Astrocyte of the spinal cord (primary cell): Measurements from ENCODE around the gene SLC28A1.

ENCODE experiments used
- DNase-seq: peaks from one replicate; pipeline ENCODE4 v3.0.0; 2011; ENCODE audit warnings: low read depth, low spot score
- H3K4me3 ChIP-seq: 2 replicates; pipeline ENCODE4 v1.5.1; 2011; ENCODE audit warnings: low read depth, mild to moderate bottlenecking, low read length, moderate library complexity
- in situ Hi-C: cut with HindIII; loops from 2 replicates; pipeline ENCODE4 v1.10.0; 2017; ENCODE audit warnings: low sequenced_read_pairs
- TF ChIP-seq, protein P1 (sequence below): IDR thresholded peaks from 2 replicates; pipeline ENCODE4 v1.5.1; 2012; ENCODE audit warnings: low read depth, mild to moderate bottlenecking, low read length, inconsistent platforms

The SLC28A1 gene

GRCh38 chr15:84925906-84926305 lies 41.4 kb downstream of the SLC28A1 start:
- no peak for DNase-seq
- TF ChIP-seq, protein P1, sequence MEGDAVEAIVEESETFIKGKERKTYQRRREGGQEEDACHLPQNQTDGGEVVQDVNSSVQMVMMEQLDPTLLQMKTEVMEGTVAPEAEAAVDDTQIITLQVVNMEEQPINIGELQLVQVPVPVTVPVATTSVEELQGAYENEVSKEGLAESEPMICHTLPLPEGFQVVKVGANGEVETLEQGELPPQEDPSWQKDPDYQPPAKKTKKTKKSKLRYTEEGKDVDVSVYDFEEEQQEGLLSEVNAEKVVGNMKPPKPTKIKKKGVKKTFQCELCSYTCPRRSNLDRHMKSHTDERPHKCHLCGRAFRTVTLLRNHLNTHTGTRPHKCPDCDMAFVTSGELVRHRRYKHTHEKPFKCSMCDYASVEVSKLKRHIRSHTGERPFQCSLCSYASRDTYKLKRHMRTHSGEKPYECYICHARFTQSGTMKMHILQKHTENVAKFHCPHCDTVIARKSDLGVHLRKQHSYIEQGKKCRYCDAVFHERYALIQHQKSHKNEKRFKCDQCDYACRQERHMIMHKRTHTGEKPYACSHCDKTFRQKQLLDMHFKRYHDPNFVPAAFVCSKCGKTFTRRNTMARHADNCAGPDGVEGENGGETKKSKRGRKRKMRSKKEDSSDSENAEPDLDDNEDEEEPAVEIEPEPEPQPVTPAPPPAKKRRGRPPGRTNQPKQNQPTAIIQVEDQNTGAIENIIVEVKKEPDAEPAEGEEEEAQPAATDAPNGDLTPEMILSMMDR = no peak
- no peak overlapping the region for H3K4me3 ChIP-seq
- in situ Hi-C loops = no loop called here

DNA sequence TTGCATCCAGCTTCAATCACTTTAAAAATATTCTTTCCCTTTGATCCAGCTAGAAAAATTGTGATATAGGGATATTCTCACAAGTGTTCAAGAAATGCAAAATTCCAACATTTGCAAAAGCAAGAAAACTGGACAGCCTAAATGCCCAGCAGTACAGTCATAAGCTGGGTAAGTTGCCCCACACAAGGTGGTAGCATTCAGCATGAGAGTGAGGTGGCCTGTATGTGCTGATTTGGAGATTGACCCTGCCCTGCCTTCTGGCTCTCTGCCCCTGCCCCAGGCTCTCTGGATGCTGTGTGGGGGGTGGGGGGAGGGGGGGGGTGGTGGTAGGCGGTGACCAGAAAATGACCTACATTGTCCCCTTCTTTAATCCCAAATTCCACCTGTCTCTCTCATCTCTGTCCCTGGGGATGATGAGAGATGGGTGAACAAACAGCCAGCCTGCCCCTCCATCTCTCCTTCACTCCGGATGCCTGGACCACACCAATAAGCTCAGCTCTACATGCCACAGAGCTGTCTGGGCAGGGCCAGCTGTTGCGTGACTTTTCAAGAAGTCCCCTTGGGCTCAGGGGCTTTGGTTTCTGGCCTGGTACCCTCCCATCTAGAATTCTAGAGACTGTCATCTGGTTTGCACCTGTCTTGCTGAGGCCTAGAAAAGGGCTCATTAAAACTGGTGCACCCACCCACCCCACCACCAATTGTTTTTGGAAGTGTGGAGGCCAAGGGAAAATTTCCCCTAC lies 42.2 kb downstream of the SLC28A1 start:
- TF ChIP-seq, protein P1 = no peak
- no peak for DNase-seq
- no peak overlapping the region for H3K4me3 ChIP-seq
- in situ Hi-C loops = no loop called here

DNA sequence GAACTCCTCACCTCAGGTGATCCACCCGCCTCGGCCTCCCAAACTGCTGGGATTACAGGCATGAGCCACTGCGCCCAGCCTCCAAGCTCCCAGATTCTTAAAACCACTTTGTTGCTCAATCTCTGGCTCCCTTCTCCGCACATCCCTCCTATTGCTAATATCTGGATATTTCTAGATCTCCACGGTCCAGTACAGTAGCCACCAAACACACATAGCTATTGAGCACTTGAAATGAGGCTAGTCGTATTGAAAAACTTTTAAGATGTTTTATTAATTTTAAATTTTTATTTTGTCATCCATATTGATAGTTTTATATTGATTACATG lies 44.3 kb downstream of the SLC28A1 start:
- no peak overlapping the region for H3K4me3 ChIP-seq
- TF ChIP-seq, protein P1 = no peak
- no peak for DNase-seq
- in situ Hi-C loops = no loop called here

- H3K4me3 ChIP-seq = no peak overlapping the region
- in situ Hi-C loops = no loop called here
- TF ChIP-seq, protein P1 = no peak
- DNase-seq = peak; percentile 60
Observed at GRCh38 chr15:84929795-84930603, 45.5 kb downstream of the SLC28A1 start.

GRCh38 chr15:84934942-84935729 lies 50.7 kb downstream of the SLC28A1 start:
- H3K4me3 ChIP-seq = no peak overlapping the region
- DNase-seq = no peak
- in situ Hi-C loops = no loop called here
- TF ChIP-seq, protein P1 = peak; percentile 35

DNA sequence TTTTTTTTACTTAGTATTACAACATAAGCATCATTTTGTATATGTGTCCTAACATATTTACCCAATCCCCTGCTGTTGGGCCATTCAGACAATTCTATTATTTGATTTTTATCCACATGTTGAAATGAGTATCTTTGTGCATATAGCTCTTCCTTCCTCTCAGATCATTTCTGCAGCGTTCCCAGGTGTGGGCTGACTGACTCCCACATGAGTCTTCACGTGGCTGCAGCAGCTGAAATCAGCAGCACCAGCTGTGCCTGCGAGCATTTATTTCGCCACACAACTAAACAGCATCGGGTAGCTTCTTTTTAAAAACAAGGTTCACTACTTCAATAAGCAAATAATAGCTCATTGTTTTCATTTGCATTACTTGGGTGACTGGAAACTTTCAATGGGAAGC lies 52.7 kb downstream of the SLC28A1 start:
- DNase-seq = no peak
- no peak overlapping the region for H3K4me3 ChIP-seq
- TF ChIP-seq, protein P1 = no peak
- in situ Hi-C loops = no loop called here
